Endodermal cell (in vitro differentiated cells): ENCODE results near the gene OVCH2. TPM values are rescaled to one million over a fixed set of nuclear protein-coding genes. Genes with fewer than 3 reads are reported as not detected.

Experiments
- DNase-seq: peaks from one replicate; pipeline ENCODE4 v3.0.0-alpha.2; 2017
- H3K27ac ChIP-seq: 2 replicates; pipeline ENCODE4 v1.5.1; 2013; ENCODE audit warnings: mild to moderate bottlenecking, low read depth, low read length, moderate library complexity
- H3K27me3 ChIP-seq: 2 replicates; pipeline ENCODE4 v1.6.1; 2013; ENCODE audit warnings: mild to moderate bottlenecking, low read length, moderate library complexity; ENCODE audit not compliant: insufficient read depth, control insufficient read depth, poor library complexity, severe bottlenecking
- H3K36me3 ChIP-seq: 2 replicates; pipeline ENCODE4 v1.7.0; 2013; ENCODE audit warnings: mild to moderate bottlenecking, low read length, moderate library complexity; ENCODE audit not compliant: control insufficient read depth, insufficient read depth
- H3K4me1 ChIP-seq: one replicate; pipeline ENCODE4 v1.7.0; 2013; ENCODE audit warnings: low read length; ENCODE audit not compliant: control insufficient read depth, insufficient read depth
- H3K4me3 ChIP-seq: 2 replicates; pipeline ENCODE4 v1.5.1; 2013; ENCODE audit warnings: mild to moderate bottlenecking, low read length, moderate library complexity
- H3K9ac ChIP-seq: 2 replicates; pipeline ENCODE4 v1.6.1; 2013; ENCODE audit warnings: mild to moderate bottlenecking, low read length, moderate library complexity; ENCODE audit not compliant: poor library complexity, severe bottlenecking; ENCODE audit errors: extremely low read depth
- H3K9me3 ChIP-seq: 2 replicates; pipeline ENCODE4 v1.6.1; 2013; ENCODE audit warnings: mild to moderate bottlenecking, low read length, moderate library complexity; ENCODE audit not compliant: control insufficient read depth
- H3K27ac Mint-ChIP-seq: 2 replicates; pipeline ENCODE4 v1.8.0; 2020; ENCODE audit warnings: mixed read lengths
- H3K27me3 Mint-ChIP-seq: 2 replicates; pipeline ENCODE4 v1.8.0; 2021; ENCODE audit warnings: mild to moderate bottlenecking, mixed read lengths; ENCODE audit not compliant: insufficient read depth
- H3K36me3 Mint-ChIP-seq: 2 replicates; pipeline ENCODE4 v1.8.0; 2020; ENCODE audit warnings: low read depth, mixed read lengths
- H3K4me1 Mint-ChIP-seq: 2 replicates; pipeline ENCODE4 v1.8.0; 2020; ENCODE audit warnings: mixed read lengths
- H3K4me3 Mint-ChIP-seq: 2 replicates; pipeline ENCODE4 v1.8.0; 2020; ENCODE audit warnings: mild to moderate bottlenecking, moderate library complexity, mixed read lengths
- H3K9me3 Mint-ChIP-seq: 2 replicates; pipeline ENCODE4 v1.8.0; 2020; ENCODE audit warnings: mild to moderate bottlenecking, mixed read lengths
- CTCF ChIP-seq: fragments of 200-600 bp; sonication (generic); conservative IDR thresholded peaks from 2 replicates; pipeline ENCODE4 v1.5.0; 2021; ENCODE audit warnings: antibody characterized with exemption, mild to moderate bottlenecking
- WGBS, 2 experiments: methylation state at CpG; one replicate each; pipeline versions ENCODE4 v1.1.5 to v1.1.7; 2013; ENCODE audit warnings: missing lambda C conversion rate in 2 of 2, mixed read lengths in 1 of 2; ENCODE audit not compliant: insufficient coverage in 1 of 2, insufficient read length in 1 of 2; 5-methylcytosine and 5-hydroxymethylcytosine counted together
- total RNA-seq, 2 donors: library from RNA; stranded (reverse); fragmentation: NEBNext Ultra II Directional in 1 of 2; extraction: Animal tissue kit (Norgen Biotek cat#: 25700) in 1 of 2; gene quantifications; 2 replicates in 1 of 2; 3 replicates in 1 of 2; pipeline ENCODE4 v1.2.1, GENCODE V29; 2021

OVCH2 gene
- total RNA-seq, 2 donors from 2014 or later: 8.2 to 30.1 TPM

GRCh38 chr11:7639643-7640025 lies 66.6 kb downstream of the OVCH2 start:
- Mint-ChIP-seq H3K4me1 (no peaks in the 10 kb centered on the region), H3K36me3 (peaks cover 96% of the 10 kb centered on the region), H3K27ac (no peak overlapping the region), H3K27me3 (no peaks in the 10 kb centered on the region), H3K4me3 (no peak overlapping the region), H3K9me3 (no peaks in the 10 kb centered on the region)
- Histone ChIP-seq H3K9me3 (no peaks in the 10 kb centered on the region), H3K27me3 (no peaks in the 10 kb centered on the region), H3K4me3 (no peak overlapping the region), H3K27ac (no peak overlapping the region), H3K36me3 (peaks cover 100% of the 10 kb centered on the region), H3K9ac (no peak overlapping the region), H3K4me1 (no peaks in the 10 kb centered on the region)
- DNase-seq: peak; percentile 59
- 88 to 100% methylated on average over 1 to 5 of the region's 5 CpGs for WGBS, 2 experiments
- TF ChIP-seq CTCF: no peak

Other genes starting within 250 kb of the OVCH2 start
- 1 to 10 TPM in 1 of 2 donors, under 1 TPM in 1; 0.81 to 1.5 TPM for gene OLFML1, start 221.0 kb downstream of the OVCH2 start, total RNA-seq
- gene PPFIBP2, start 192.5 kb downstream of the OVCH2 start, total RNA-seq: 100 to 1,000 TPM; 149 to 195 TPM
- gene CYB5R2, start 33.0 kb downstream of the OVCH2 start, total RNA-seq: 10 to 100 TPM; 31.7 to 51.9 TPM
- gene OR5P2, start 90.5 kb upstream of the OVCH2 start, total RNA-seq: 1 to 10 TPM; 1.1 to 8.4 TPM
- 1 to 10 TPM; 1.8 to 9.6 TPM for gene OR5P3, start 124.4 kb upstream of the OVCH2 start, total RNA-seq
- gene OR10A6, start 224.8 kb upstream of the OVCH2 start, total RNA-seq: not detected
- not detected for gene OR10A3, start 235.2 kb upstream of the OVCH2 start, total RNA-seq